Stimulated activated CD8-positive, alpha-beta memory T cell treated with anti-CD3 and anti-CD28 coated beads, Interleukin-2, amount 100 ng/mL, for 1 hour (primary cell): Measurements from ENCODE around the gene IFRD2.

Source experiments
- DNase-seq, 2 donors: peaks; one replicate each; pipeline ENCODE4 v3.0.0-alpha.2; 2020; ENCODE audit warnings: low read depth in 2 of 2

Gene IFRD2, protein sequence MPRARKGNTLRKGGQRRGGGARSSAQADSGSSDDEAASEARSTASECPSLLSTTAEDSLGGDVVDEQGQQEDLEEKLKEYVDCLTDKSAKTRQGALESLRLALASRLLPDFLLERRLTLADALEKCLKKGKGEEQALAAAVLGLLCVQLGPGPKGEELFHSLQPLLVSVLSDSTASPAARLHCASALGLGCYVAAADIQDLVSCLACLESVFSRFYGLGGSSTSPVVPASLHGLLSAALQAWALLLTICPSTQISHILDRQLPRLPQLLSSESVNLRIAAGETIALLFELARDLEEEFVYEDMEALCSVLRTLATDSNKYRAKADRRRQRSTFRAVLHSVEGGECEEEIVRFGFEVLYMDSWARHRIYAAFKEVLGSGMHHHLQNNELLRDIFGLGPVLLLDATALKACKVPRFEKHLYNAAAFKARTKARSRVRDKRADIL

DNA sequence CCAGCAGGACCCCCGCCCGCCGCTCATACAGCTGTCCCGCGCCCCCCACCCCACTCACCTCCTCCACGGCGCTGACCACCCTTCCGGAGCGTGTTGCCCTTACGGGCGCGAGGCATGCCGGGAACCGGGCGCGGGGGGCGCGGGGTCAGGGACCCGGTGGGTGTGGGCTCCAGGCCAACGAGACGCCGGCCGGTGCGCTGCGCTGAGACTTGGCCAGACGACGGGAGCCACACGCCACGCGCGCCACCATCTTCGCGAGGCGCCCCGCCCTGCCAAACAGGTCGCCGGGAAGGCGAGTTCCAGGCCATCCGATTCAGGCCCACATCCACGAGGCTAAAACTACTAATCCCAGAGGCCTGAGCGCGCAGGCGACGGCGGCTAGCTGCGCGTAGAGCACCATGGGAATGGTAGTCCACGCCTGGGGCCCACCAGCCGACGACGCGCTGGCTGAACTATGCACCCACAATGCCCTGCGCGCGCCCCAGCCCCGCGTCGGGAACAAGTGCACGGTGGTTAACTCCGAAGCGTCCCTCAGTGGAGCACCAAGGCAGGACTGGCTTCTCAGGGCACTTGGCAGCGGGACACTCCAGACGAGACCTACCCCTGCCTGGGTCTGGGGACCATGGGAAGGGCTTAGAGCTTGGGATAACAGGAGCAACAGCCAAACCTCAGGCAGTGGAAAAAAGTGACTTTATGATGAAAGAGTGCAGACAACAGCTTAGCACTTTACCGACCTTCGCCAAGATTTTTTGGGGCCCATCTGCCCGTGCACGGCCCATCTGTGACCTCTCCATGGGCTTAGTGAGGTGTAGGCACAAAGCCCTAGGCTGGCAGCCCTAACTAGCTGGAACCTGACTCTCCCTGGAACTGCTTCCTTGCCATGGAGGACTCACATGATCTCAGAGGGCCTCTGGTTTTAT lies at the start of gene IFRD2:
TSS of gene IFRD2 (minus strand) at position 271 of the 920 bp plus-strand sequence. CDS start at position 116, 155 bp downstream.
- DNase-seq: peak; percentile 85 to 89

DNA sequence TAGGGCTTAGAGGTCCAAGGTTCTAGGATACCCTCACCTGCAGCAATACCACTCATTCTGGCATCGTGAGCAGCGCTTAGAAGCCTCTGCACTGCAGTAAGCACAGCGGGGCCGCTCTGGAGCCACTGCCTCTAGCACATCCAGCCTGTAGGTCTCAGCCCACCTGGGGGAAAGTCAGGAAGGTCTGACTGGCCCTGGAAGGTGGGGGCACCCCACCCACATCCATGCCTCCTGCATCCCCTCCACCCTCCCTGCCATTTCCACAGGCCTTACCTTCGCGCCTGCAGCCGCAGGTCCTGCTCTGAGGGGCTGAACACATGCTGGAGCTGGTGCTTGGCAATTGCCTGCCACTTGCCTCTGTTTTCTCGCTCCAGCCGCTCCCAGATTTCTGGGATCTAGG lies 49.3 kb upstream of the IFRD2 start:
- no peak for DNase-seq

DNA sequence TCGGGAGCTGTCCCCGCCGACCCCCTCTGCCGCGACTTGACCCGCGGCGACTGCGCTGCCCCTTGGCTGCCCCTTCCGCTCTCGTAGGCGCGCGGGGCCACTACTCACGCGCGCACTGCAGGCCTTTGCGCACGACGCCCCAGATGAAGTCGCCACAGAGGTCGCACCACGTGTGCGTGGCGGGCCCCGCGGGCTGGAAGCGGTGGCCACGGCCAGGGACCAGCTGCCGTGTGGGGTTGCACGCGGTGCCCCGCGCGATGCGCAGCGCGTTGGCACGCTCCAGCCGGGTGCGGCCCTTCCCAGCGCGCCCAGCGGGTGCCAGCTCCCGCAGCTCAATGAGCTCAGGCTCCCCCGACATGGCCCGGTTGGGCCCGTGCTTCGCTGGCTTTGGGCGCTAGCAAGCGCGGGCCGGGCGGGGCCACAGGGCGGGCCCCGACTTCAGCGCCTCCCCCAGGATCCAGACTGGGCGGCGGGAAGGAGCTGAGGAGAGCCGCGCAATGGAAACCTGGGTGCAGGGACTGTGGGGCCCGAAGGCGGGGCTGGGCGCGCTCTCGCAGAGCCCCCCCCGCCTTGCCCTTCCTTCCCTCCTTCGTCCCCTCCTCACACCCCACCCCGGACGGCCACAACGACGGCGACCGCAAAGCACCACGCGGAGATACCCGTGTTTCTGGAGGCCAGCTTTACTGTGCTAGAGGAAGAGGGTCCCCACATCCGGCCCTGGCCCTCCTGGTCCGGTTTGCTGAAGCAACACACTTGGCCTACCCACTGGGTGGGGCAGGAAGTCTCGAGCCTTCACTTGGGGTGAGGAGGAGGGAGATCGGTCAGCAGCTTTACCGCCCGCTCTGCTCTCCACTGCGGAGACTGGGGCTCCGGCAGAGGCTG lies 48.5 kb upstream of the IFRD2 start, which contains the start of gene RASSF1:
TSS of gene RASSF1 (minus strand) at position 389 of the 882 bp plus-strand sequence. CDS start at position 358, 31 bp downstream.
- DNase-seq: peak in 1 of 2 donors; percentile 39

DNA sequence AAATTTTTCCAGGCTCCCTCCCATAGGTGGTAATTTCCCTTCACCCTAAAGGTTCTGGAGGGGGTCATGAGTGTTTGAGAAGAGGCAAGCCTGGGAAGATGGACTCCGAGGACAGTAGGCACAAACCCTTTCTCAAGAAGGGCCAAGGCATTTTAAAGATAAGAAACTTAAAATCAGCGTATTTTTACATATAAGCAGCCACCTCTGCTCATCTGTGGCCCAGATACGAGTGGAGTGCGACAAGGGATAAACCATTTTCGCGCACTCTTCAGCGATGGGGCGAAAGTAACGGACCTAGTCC lies 47.9 kb upstream of the IFRD2 start:
- no peak for DNase-seq

DNA sequence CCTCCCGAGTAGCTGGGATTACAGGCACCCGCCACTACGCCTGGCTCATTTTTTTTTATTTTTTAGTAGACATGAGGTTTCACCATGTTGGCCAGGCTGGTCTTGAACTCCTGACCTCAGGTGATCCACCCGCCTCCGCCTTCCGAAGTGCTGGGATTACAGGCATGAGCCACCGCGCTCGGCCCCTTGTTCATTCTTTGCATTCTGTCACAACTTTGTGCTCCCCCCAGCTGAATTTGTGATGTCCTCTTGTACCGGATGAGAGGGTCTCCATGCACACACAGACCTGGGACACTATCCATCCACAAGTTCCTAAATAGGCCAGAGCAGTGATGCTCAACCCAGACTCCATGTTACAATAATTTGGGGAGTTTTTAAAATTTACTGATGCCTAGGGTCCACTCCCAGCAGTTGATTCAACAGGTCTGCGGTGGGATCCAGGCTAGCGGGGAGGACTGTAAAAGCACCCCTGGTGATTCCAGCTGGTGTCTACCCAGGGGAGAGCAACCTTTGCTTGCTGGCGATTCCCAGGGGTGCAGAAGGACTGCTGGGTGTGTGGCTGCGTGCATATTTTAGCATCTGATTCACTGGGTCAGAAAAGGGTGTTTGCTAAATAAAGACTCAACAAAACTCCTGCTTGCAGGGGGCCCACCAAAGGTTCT lies 47.4 kb upstream of the IFRD2 start:
- DNase-seq: no peak

DNA sequence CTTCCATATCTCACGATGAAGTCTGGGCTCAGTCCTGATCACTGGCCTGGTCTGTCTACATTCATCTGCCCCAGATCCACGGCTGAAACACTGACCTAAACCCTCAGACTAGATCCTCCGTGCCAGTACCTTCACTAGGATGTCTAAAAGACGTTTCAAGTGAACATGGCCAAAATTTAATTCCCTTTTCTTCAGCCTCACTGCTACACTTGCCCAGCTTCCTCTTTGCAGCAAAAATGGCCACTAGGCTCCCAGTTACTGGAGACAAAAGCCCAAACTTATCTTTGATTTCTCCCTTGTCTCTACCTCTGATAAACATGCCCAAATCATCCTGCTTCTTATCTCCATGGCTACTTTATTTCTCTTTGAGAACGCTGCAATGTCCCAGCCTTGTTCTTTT lies 46.7 kb upstream of the IFRD2 start:
- no peak for DNase-seq

DNA sequence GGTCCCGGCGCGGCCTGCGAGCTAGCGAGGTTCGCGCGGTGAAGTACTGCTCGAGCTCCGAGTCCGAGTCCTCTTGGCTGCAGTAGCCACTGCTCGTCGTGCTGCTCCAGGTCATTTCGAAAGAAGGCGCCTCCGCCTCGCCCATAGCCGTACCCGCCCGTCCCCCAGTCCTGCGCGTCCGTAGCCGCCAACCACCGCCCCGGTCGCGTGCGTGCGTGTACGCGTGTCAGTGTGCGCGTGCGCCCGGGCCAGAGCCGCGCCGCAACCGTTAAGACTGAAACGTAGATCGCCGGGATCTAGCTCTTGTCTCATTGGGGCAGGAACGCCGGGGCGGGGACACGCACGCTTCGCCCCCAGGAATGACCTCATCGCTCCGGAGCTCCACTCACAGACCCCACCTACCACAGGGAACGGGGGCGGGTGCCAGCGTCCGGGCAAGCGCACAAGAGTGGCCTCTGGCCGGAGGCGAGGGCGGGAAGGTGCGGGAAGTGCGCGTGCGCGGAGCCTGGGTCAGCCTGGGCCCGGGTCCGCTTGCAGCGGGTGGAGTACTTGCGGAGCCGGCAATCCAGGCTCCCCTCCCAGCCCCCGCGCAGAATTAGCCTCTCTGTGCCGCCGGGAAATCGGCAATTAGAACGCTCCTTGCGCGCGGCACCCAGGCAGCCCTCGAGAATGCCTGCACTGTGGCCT lies 45.1 kb upstream of the IFRD2 start:
- peak; percentile 83 to 88 for DNase-seq

DNA sequence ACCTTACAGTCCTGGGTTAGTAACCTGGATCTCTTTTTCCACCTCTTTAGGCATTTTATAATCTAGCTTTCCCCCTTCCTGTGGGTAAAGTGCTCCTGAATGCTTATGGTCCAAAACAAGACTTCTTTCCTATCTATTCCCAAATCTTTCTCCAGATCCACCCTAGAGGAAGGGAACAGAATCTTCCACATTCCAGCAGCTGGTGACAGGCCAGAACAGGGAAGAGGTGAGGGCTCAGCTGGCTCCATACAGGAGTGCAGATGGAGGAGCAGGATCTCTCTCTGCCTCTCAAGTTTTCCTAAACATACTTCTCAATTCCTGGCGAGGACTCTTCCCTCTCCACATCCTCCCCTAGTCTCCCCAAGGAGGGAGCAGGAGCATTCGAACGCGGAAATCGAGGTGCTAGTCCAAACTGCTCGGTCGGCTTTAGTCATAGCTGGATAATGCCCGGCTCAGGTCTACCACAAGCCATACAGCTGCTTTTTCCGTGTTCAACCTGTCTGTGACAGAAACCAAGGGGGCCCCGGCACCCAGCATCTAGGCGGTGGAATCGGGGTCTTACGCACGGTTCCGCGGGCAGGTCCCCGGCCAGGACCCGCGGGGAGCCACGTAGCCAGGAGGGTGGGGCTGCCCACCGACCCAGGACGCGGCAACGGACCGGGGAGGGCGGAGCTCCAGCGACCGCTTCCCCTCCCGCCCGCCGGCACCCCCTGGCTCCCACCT lies 44.4 kb upstream of the IFRD2 start:
- no peak for DNase-seq

DNA sequence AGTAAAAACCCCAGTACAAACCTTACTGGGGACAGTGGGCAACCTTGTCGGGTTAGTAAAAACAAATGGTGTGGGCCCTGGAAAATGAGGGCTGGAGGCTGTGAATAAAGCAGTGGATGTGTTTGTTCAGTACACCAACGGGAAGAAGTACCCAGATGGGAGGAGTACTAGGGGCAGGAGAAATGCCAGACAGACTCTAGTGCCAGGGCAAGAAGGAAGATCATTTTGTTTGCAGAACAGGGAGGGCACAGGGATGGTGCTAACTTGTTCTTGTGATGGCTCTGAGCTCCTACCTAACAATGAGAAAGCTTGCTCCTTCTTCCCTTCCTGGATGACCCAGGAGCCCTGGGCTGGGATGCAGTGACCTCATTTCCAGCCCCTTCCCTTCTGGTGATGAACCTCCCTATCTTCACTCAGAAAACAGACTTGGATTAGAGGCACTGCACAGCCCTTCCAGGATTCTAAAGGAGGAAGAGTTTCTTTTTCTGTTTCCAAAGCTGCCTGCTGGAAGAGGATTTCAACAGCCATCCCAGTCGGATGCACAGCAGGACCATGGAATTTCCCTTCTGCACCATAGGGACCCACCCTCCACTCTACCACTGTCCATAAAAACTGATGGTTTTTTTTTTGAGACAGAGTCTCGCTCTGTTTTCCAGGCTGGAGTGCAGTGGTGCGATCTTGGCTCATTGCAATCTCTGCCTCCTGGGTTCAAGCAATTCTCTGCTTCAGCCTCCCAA lies 42.3 kb upstream of the IFRD2 start:
- DNase-seq: no peak

DNA sequence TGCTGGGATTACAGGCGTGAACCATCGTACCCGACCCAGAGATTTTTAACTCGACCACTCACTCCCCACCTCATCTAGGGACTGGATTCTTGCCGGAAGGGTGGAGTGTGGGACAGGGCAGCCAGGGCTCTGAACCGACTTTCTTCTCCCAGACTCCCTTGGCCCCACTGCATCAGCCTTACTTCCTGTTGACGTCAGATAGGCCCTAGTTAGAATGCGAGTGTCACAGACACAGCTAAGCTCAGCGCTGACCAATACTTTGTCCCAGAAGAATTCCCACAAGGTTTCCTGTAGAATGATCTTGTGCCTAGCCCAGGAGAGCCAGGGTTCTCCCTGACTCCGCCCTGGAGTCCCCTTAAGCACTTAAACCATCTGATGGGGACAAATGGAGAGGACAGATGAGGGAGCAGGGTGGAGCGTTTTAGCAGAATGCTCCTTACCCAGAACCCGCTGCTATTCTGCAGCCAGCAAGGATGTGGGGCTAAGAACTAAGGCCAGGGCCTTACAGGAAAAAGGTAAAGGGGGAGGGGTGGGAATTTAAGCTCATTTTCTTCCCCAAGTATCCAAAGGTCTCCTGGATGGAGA lies 41.6 kb upstream of the IFRD2 start:
- DNase-seq: no peak

DNA sequence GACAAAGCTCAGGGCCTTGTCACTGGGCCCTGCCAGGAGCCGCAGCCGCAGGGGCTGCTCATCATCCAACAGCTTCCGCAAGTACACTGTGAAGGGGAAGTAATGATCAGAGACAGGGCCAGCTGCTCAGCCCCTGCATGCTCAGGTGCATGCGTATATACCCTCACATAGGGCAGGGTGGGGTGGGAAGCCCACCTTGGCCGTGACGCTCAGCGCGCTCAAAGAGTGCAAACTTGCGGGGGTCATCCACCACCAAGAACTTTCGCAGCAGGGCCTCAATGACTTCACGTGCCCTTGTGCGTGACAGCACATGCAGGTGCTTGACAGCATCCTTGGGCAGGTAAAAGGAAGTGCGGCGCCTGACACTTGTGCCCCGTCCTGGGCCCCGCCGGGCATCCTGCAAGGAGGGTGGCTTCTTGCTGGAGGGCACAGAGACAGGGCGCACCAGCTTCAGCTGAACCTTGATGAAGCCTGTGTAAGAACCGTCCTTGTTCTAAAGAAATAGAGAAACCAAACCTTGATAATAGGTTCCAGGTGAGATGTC lies 39.2 kb upstream of the IFRD2 start:
- no peak for DNase-seq

DNA sequence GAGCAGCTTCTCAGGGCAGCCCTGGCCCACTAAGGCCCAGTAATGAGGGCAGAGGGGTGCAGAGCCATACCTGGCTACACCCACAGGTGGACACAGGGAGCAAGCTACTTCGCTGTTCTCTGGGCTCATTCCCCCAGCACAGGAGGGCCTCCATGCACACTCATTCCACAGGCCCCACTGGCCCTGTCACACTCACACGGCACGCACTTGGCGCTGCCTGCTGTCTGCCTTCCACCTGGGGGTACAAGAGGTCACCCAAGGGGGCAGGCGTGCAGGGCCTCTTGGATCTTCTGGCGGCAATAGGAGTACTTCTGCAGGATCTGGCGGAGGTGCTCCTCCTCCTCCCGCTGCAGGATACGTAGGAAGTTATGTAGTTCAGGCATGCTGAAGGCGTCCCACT lies 38.1 kb upstream of the IFRD2 start:
- no peak for DNase-seq

DNA sequence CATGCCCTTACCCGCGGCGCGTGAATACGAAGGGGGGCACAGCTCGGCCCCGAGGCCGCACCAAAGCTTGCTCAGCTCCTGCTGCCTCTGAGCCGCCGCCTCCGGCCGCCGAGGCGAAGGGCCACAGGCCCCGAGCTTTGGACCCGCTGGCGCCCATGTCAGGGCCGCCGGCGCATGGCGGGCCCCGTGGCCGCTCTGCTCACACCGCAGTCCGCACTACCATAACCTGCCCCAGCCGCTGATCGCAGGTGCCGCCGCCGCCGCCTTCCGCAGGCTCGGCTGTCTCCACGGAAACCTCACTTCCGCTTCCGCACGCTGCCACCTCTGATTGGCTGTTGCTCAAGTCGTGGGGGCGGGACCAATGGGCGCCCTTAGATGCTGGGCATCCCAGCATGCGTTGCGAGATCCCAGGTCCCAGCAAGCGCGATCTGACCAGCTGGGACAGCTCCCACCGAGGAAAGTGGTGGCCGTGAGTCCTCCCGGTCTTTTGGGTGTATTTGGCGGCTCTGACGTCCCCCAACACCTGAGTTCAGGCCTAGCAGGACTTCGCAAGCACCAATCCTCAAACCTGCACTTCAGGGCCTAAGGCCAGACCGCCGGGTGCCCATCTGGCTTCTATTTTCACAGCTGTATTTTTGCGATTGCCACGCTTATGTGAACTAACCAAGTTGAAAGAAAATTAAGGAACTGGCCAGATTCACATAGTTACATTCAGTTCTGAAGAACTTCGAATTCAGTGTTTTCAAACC lies 35.9 kb upstream of the IFRD2 start, which contains the start of gene TUSC2:
TSS of gene TUSC2 (minus strand) at position 281 of the 749 bp plus-strand sequence. CDS start at position 157, 124 bp downstream.
- peak; percentile 87 to 89 for DNase-seq

DNA sequence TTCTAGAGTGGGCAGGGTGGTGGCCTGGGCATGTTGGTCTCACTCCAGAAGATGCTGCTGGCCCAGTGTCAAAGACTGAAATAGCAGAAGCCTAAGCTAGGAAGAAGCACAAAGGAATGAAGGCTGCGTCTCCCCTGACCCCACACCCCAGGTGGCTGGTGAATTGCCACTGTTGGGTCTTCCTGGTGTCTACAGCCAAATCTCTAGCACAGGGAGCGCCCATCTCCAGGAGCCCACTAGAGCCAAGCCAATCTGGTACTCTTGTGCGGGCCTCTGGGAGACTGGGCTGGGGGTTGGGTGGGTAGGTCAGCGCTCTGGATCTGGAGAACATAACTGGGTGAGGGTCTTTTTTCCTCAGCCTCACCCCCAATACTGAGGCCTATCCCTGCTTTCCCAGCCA lies 34.9 kb upstream of the IFRD2 start:
- no peak for DNase-seq

DNA sequence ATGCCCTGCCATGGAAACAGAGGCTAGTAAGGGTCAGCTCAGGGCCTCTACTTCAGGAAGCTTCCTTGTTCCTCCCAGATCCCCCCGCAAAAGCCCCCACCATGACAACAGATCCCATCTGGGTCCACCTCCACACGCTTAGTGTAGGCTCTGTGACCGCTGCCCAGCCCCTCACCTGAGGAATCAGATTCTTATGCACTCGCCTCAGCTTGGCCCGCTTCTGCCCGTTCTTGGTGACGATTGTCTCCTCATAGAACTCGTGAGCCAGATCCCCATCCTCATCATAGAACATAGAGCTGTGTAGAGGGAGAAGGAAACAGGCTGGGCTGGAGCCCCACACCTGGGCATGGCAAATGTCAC lies 33.9 kb upstream of the IFRD2 start:
- DNase-seq: no peak

DNA sequence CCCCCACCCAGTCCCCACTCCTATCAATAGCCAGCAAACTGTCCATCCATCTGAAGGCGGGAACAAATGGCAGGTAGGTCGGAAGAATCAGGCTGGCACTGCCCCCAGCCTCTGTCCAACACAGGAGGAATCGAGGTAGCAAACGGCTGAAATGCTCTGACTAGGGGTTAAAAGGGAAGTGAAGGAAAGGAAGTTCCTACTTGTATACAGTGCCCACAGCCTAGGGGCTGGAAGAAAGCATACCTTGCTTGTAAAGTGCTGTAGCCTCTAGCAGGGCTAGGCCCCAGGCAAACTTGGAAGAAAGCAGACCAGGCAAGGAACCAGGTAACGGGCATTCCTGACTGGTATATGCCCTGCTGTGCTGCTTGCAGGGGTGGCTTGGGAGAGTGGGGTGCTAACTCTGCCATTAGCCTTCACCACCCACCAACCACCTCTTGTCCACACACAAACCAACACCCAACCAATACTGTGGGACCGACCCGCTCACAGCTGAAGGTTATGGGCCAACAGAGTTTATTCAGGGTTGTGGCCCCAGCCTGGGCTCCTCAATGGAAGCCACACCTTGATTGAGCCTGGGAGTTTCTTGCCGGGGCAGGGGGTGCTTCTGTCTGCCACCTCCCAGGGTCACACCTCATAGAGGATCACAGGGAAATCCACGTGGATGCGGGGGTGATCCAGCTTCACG lies 33.4 kb upstream of the IFRD2 start:
- no peak for DNase-seq

DNA sequence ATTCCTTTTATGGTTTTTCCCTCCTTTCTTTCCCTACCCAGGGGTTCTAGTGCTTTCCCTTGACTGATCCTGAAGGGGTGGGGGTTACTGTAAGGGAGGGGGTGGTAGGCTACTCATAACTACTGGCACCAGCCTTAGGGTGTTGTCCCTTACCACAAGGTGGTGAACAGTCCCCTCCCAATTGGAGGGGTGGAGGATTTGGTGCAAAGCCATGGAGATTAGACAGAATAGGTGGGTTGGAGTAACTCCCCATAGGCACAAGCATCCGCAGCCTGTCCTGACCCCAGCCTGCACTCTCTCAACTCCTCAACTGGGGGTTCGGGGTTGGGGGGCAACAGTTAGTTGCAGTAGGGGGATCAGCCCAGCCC lies 32.9 kb upstream of the IFRD2 start:
- DNase-seq: no peak
